ENCODE data around the gene SLC23A2. TPM values are rescaled to one million over a fixed set of nuclear protein-coding genes. Genes with fewer than 3 reads are reported as not detected.

The SLC23A2 gene
- total RNA-seq, 2 donors from 2014 or later: 21.0 to 39.1 TPM

GRCh38 chr20:4946986-4947385 is 54.3 kb downstream of the SLC23A2 start:
- intact Hi-C loops (cut with DNase I): no loop called here
- H3K36me3 ChIP-seq: no peaks in the 10 kb centered on the region
- TF ChIP-seq CTCF (IDR thresholded peaks at IDR 0.05): no peak
- no peak for TF ChIP-seq POLR2A (IDR thresholded peaks at IDR 0.05)
- TF ChIP-seq POLR2AphosphoS5 (IDR thresholded peaks at IDR 0.05): no peak
- WGBS: 61% methylated on average over 6 of the region's 6 CpGs
- no peak overlapping the region for H3K27ac ChIP-seq
- no peaks in the 10 kb centered on the region for H3K27me3 ChIP-seq (replicated peaks; ENCODE audit: insufficient read depth)
- H3K4me3 ChIP-seq: no peak overlapping the region
- no peaks in the 10 kb centered on the region for H3K9me3 ChIP-seq
- no peak for DNase-seq (ENCODE audit: low spot score)
- H3K4me1 ChIP-seq (replicated peaks): peaks cover 3% of the 10 kb centered on the region

GRCh38 chr20:4946585-4946984 is 54.7 kb downstream of the SLC23A2 start:
- Histone ChIP-seq H3K27ac (no peak overlapping the region), H3K4me3 (no peak overlapping the region)

GRCh38 chr20:4944518-4945313 is 56.6 kb downstream of the SLC23A2 start:
- H3K36me3 ChIP-seq: no peaks in the 10 kb centered on the region
- H3K4me1 ChIP-seq (replicated peaks): peaks cover 3% of the 10 kb centered on the region
- H3K27me3 ChIP-seq (replicated peaks; ENCODE audit: insufficient read depth): no peaks in the 10 kb centered on the region
- TF ChIP-seq CTCF (IDR thresholded peaks at IDR 0.05) (no peak), POLR2AphosphoS5 (IDR thresholded peaks at IDR 0.05) (no peak), POLR2A (IDR thresholded peaks at IDR 0.05) (no peak)
- WGBS: 83% methylated on average over 6 of the region's 6 CpGs
- H3K4me3 ChIP-seq: no peak overlapping the region
- intact Hi-C loops (cut with DNase I): no loop called here
- H3K27ac ChIP-seq: no peak overlapping the region
- no peaks in the 10 kb centered on the region for H3K9me3 ChIP-seq
- DNase-seq (ENCODE audit: low spot score): no peak

More at GRCh38 chr20:4946585-4946984, 54.7 kb downstream of the SLC23A2 start:
- Histone ChIP-seq H3K36me3 (no peaks in the 10 kb centered on the region), H3K9me3 (no peaks in the 10 kb centered on the region), H3K4me1 (replicated peaks) (peaks cover 3% of the 10 kb centered on the region), H3K27me3 (replicated peaks; ENCODE audit: insufficient read depth) (no peaks in the 10 kb centered on the region)
- intact Hi-C loops (cut with DNase I): no loop called here
- TF ChIP-seq CTCF (IDR thresholded peaks at IDR 0.05): no peak
- TF ChIP-seq POLR2A (IDR thresholded peaks at IDR 0.05): no peak
- TF ChIP-seq POLR2AphosphoS5 (IDR thresholded peaks at IDR 0.05): no peak
- DNase-seq (ENCODE audit: low spot score): no peak
- WGBS: 98% methylated on average over 6 of the region's 6 CpGs

GRCh38 chr20:4942331-4942730 is 59.0 kb downstream of the SLC23A2 start:
- no peaks in the 10 kb centered on the region for H3K36me3 ChIP-seq
- no peaks in the 10 kb centered on the region for H3K27me3 ChIP-seq (replicated peaks; ENCODE audit: insufficient read depth)
- H3K9me3 ChIP-seq: no peaks in the 10 kb centered on the region
- WGBS: 66% methylated on average over 5 of the region's 5 CpGs
- no peak for DNase-seq (ENCODE audit: low spot score)
- intact Hi-C loops (cut with DNase I): no loop called here
- no peak overlapping the region for H3K4me3 ChIP-seq
- H3K27ac ChIP-seq: no peak overlapping the region
- no peak for TF ChIP-seq POLR2AphosphoS5 (IDR thresholded peaks at IDR 0.05)
- TF ChIP-seq POLR2A (IDR thresholded peaks at IDR 0.05): no peak
- no peak for TF ChIP-seq CTCF (IDR thresholded peaks at IDR 0.05)
- H3K4me1 ChIP-seq (replicated peaks): peaks cover 5% of the 10 kb centered on the region

All from prostate gland (tissue), 2 donors.